NB4 (cell line): ENCODE results near the gene COG6.

Source experiments
- MYC ChIP-seq: IDR thresholded peaks from 2 replicates; pipeline ENCODE4 v1.6.1; 2011; ENCODE audit warnings: low read depth, low read length
- POLR2A ChIP-seq: IDR thresholded peaks from 2 replicates; pipeline ENCODE4 v1.6.1; 2011; ENCODE audit warnings: mild to moderate bottlenecking; ENCODE audit not compliant: insufficient read length; ENCODE audit errors: extremely low read depth
- TF ChIP-seq, protein P1 (sequence below): IDR thresholded peaks from one replicate; pipeline ENCODE4 v1.5.1; 2012; ENCODE audit warnings: low read depth, low read length
- TF ChIP-seq, protein P2 (sequence below): IDR thresholded peaks from 2 replicates; pipeline ENCODE4 v1.6.1; 2011; ENCODE audit warnings: low read depth, low read length

DNA sequence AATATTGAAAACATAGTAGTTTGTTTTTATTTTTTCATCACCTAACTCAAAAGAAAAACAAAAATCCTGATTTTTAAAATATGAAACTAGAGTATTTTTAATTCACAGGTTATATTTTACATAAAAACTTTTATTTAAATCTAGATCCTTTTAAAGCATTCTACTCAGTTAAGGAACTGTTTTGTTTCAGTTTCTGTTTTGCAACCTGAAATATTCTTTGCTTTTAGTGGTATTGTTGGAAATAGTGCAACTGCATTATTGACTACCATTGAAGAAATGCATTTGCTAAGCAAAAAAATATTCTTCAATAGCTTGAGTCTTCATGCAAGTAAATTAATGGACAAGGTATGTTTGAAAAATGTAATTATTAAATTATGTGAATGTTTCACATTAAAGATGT is 43.8 kb downstream of the COG6 start:
- TF ChIP-seq, protein P1, sequence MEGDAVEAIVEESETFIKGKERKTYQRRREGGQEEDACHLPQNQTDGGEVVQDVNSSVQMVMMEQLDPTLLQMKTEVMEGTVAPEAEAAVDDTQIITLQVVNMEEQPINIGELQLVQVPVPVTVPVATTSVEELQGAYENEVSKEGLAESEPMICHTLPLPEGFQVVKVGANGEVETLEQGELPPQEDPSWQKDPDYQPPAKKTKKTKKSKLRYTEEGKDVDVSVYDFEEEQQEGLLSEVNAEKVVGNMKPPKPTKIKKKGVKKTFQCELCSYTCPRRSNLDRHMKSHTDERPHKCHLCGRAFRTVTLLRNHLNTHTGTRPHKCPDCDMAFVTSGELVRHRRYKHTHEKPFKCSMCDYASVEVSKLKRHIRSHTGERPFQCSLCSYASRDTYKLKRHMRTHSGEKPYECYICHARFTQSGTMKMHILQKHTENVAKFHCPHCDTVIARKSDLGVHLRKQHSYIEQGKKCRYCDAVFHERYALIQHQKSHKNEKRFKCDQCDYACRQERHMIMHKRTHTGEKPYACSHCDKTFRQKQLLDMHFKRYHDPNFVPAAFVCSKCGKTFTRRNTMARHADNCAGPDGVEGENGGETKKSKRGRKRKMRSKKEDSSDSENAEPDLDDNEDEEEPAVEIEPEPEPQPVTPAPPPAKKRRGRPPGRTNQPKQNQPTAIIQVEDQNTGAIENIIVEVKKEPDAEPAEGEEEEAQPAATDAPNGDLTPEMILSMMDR = no peak
- TF ChIP-seq POLR2A = no peak
- no peak for TF ChIP-seq MYC
- TF ChIP-seq, protein P2, sequence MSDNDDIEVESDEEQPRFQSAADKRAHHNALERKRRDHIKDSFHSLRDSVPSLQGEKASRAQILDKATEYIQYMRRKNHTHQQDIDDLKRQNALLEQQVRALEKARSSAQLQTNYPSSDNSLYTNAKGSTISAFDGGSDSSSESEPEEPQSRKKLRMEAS = no peak
